H1 (cell line): ENCODE data around the gene ARHGEF7. TPM values are rescaled to one million over a fixed set of nuclear protein-coding genes. Genes with fewer than 3 reads are reported as not detected.

Source experiments
- polyA plus RNA-seq, 7 experiments: library from polyadenylated mRNA; depleted of rRNA in 3 of 7; stranded (reverse) in 5 of 7; unstranded in 2 of 7; fragments of >200 nt in 5 of 7; fragments of 200-250 nt in 2 of 7; gene quantifications; 1 replicate in 5 of 7; 2 replicates in 1 of 7; 4 replicates in 1 of 7; pipeline versions ENCODE4 v1.2.1 to v1.2.3, GENCODE V29; 2011 to 2013; ENCODE audit warnings: missing spikeins in 2 of 7, mixed read lengths in 2 of 7
- total RNA-seq: library from RNA; stranded (reverse); fragmentation: NEBNext Ultra II Directional; extraction: Animal tissue kit (Norgen Biotek cat#: 25700); gene quantifications from 2 replicates; pipeline ENCODE4 v1.2.1, GENCODE V29; 2021
- TF ChIP-seq, protein P1 (sequence below): fragments of 300-600 bp; sonication (generic); IDR thresholded peaks from 2 replicates; pipeline ENCODE4 v1.7.1; 2012; ENCODE audit warnings: low read length, moderate library complexity, mild to moderate bottlenecking, inconsistent platforms; ENCODE audit not compliant: insufficient replicate concordance

The ARHGEF7 gene
- total and polyA plus RNA-seq, 2 of the 8 experiments (the other 6 are each of a cell fraction or from before 2014, with no cell fraction given), result 26.2 to 56.5 TPM

DNA sequence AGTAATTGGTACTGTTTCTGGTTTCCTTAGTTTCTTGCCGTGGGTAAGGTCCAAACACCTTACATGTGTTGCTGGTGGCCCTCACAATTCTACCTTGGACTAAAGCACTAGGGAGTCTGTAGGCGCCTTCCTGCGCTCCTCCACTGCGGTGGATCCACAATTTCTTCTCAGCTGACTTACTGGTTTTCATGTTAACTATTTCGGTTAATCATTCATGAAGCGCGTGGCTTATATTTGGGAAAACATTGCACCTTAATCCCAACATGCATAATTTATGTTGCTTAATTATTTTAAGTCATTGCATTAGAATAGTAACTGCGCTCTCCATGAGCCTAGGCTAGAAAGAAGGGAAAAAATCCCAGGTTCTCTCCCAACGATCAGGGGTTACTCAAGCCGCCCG lies 37.7 kb downstream of the ARHGEF7 start (continued):
- TF ChIP-seq, protein P1, sequence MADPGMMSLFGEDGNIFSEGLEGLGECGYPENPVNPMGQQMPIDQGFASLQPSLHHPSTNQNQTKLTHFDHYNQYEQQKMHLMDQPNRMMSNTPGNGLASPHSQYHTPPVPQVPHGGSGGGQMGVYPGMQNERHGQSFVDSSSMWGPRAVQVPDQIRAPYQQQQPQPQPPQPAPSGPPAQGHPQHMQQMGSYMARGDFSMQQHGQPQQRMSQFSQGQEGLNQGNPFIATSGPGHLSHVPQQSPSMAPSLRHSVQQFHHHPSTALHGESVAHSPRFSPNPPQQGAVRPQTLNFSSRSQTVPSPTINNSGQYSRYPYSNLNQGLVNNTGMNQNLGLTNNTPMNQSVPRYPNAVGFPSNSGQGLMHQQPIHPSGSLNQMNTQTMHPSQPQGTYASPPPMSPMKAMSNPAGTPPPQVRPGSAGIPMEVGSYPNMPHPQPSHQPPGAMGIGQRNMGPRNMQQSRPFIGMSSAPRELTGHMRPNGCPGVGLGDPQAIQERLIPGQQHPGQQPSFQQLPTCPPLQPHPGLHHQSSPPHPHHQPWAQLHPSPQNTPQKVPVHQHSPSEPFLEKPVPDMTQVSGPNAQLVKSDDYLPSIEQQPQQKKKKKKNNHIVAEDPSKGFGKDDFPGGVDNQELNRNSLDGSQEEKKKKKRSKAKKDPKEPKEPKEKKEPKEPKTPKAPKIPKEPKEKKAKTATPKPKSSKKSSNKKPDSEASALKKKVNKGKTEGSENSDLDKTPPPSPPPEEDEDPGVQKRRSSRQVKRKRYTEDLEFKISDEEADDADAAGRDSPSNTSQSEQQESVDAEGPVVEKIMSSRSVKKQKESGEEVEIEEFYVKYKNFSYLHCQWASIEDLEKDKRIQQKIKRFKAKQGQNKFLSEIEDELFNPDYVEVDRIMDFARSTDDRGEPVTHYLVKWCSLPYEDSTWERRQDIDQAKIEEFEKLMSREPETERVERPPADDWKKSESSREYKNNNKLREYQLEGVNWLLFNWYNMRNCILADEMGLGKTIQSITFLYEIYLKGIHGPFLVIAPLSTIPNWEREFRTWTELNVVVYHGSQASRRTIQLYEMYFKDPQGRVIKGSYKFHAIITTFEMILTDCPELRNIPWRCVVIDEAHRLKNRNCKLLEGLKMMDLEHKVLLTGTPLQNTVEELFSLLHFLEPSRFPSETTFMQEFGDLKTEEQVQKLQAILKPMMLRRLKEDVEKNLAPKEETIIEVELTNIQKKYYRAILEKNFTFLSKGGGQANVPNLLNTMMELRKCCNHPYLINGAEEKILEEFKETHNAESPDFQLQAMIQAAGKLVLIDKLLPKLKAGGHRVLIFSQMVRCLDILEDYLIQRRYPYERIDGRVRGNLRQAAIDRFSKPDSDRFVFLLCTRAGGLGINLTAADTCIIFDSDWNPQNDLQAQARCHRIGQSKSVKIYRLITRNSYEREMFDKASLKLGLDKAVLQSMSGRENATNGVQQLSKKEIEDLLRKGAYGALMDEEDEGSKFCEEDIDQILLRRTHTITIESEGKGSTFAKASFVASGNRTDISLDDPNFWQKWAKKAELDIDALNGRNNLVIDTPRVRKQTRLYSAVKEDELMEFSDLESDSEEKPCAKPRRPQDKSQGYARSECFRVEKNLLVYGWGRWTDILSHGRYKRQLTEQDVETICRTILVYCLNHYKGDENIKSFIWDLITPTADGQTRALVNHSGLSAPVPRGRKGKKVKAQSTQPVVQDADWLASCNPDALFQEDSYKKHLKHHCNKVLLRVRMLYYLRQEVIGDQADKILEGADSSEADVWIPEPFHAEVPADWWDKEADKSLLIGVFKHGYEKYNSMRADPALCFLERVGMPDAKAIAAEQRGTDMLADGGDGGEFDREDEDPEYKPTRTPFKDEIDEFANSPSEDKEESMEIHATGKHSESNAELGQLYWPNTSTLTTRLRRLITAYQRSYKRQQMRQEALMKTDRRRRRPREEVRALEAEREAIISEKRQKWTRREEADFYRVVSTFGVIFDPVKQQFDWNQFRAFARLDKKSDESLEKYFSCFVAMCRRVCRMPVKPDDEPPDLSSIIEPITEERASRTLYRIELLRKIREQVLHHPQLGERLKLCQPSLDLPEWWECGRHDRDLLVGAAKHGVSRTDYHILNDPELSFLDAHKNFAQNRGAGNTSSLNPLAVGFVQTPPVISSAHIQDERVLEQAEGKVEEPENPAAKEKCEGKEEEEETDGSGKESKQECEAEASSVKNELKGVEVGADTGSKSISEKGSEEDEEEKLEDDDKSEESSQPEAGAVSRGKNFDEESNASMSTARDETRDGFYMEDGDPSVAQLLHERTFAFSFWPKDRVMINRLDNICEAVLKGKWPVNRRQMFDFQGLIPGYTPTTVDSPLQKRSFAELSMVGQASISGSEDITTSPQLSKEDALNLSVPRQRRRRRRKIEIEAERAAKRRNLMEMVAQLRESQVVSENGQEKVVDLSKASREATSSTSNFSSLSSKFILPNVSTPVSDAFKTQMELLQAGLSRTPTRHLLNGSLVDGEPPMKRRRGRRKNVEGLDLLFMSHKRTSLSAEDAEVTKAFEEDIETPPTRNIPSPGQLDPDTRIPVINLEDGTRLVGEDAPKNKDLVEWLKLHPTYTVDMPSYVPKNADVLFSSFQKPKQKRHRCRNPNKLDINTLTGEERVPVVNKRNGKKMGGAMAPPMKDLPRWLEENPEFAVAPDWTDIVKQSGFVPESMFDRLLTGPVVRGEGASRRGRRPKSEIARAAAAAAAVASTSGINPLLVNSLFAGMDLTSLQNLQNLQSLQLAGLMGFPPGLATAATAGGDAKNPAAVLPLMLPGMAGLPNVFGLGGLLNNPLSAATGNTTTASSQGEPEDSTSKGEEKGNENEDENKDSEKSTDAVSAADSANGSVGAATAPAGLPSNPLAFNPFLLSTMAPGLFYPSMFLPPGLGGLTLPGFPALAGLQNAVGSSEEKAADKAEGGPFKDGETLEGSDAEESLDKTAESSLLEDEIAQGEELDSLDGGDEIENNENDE, result no peak
